ENCODE measurements around the gene IL36B. TPM values are rescaled to one million over a fixed set of nuclear protein-coding genes. Genes with fewer than 3 reads are reported as not detected.

IL36B gene
- total RNA-seq, 4 donors from 2014 or later, result 1.5 to 1.7 TPM; not detected in 2

DNA sequence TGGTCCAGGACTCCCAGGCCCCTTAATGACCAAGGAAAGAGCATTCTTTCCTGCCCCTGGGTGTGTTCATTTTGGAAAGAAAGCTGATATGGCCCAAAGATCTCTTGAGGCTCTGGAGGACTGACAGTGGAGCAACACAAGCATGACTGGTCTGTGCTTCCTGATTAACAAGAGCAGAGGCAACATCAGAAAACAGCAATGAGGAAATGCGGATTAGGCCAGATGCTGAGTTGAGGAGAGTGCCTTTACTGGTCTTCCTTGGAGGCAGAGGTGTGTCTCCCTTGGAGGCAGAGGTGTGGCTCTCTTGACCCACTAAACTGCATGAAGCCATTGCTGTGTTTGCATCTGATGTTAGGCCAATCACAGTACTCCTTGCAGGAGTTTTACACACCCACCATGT is 19.9 kb downstream of the IL36B start:
- no peaks in the 10 kb centered on the region for H3K36me3 ChIP-seq
- intact Hi-C loops (cut with DNase I), result no loop called here
- H3K4me3 ChIP-seq, result no peak overlapping the region
- H3K9me3 ChIP-seq, result no peaks in the 10 kb centered on the region
- H3K4me1 ChIP-seq, result no peaks in the 10 kb centered on the region
- H3K27me3 ChIP-seq, result peaks cover 0 to 32% (median 0%) of the 10 kb centered on the region in 4 donors
- 63 to 91% methylated on average over 1 of the region's 1 CpG for WGBS, 2 donors
- H3K27ac ChIP-seq, result peak overlapping the region in 1 of 4 donors; percentile 47
- TF ChIP-seq POLR2A (IDR thresholded peaks at IDR 0.05), result no peak
- no peak for TF ChIP-seq CTCF (IDR thresholded peaks at IDR 0.05)
- no peak for DNase-seq

- intact Hi-C loops (cut with DNase I), result no loop called here
- Histone ChIP-seq H3K27ac (no peak overlapping the region), H3K4me3 (no peak overlapping the region), H3K4me1 (no peaks in the 10 kb centered on the region), H3K9me3 (no peaks in the 10 kb centered on the region), H3K36me3 (no peaks in the 10 kb centered on the region), H3K27me3 (peaks cover 0 to 62% (median 0%) of the 10 kb centered on the region in 4 donors)
- TF ChIP-seq POLR2A (IDR thresholded peaks at IDR 0.05), result no peak
- no peak for TF ChIP-seq CTCF (IDR thresholded peaks at IDR 0.05)
- DNase-seq, result no peak
- 5 to 6% methylated on average over 1 of the region's 1 CpG for WGBS, 2 donors
These were observed 24.6 kb downstream of the IL36B start for GRCh38 chr2:113028112-113028511.

DNA sequence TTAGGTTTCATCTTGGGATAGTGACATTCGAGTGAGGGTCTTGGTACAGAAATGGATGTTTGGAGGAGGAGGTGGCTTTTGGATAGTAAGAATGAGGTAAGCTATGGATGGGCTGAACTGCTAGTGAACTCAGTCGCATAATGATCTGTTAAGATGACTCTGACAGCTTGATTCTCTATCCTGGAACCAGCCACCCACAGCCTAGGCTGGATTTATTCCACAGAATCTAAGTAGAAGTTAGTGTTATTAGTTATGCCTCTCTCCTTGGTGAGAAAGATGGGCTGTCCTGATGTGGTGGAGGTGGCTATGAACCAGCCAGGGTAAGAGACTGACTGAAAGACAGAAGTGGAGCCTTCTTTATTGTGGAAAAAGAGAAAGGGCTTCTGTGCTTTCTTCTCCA is 25.0 kb downstream of the IL36B start:
- Histone ChIP-seq H3K36me3 (no peaks in the 10 kb centered on the region), H3K4me1 (no peaks in the 10 kb centered on the region), H3K4me3 (no peak overlapping the region), H3K27me3 (peaks cover 0 to 64% (median 0%) of the 10 kb centered on the region in 4 donors), H3K27ac (no peak overlapping the region), H3K9me3 (no peaks in the 10 kb centered on the region)
- TF ChIP-seq POLR2A (IDR thresholded peaks at IDR 0.05) (no peak), CTCF (IDR thresholded peaks at IDR 0.05) (no peak)
- intact Hi-C loops (cut with DNase I), result no loop called here
- no peak for DNase-seq
- 64 to 81% methylated on average over 2 of the region's 2 CpGs for WGBS, 2 donors

GRCh38 chr2:113025737-113026136 is 26.9 kb downstream of the IL36B start:
- no peak overlapping the region for H3K4me3 ChIP-seq
- H3K9me3 ChIP-seq, result no peaks in the 10 kb centered on the region
- intact Hi-C loops (cut with DNase I), result no loop called here
- TF ChIP-seq POLR2A (IDR thresholded peaks at IDR 0.05) (no peak), CTCF (IDR thresholded peaks at IDR 0.05) (no peak)
- H3K4me1 ChIP-seq, result no peaks in the 10 kb centered on the region
- H3K36me3 ChIP-seq, result no peaks in the 10 kb centered on the region
- no peak for DNase-seq
- 56 to 57% methylated on average over 2 of the region's 2 CpGs for WGBS, 2 donors
- peaks cover 0 to 62% (median 0%) of the 10 kb centered on the region in 4 donors for H3K27me3 ChIP-seq
- H3K27ac ChIP-seq, result no peak overlapping the region

- DNase-seq, result no peak
- intact Hi-C loops (cut with DNase I), result no loop called here
- Histone ChIP-seq H3K27ac (no peak overlapping the region), H3K9me3 (no peaks in the 10 kb centered on the region), H3K4me1 (no peaks in the 10 kb centered on the region), H3K36me3 (no peaks in the 10 kb centered on the region), H3K4me3 (no peak overlapping the region), H3K27me3 (peaks cover 0 to 54% (median 0%) of the 10 kb centered on the region in 4 donors)
- no peak for TF ChIP-seq POLR2A (IDR thresholded peaks at IDR 0.05)
- no peak for TF ChIP-seq CTCF (IDR thresholded peaks at IDR 0.05)
- 78 to 80% methylated on average over 2 of the region's 2 CpGs for WGBS, 2 donors
These were observed 27.9 kb downstream of the IL36B start for GRCh38 chr2:113024764-113025163.
